Neural cell (in vitro differentiated cells): Measurements from ENCODE around the gene SCN10A. TPM values are rescaled to one million over a fixed set of nuclear protein-coding genes. Genes with fewer than 3 reads are reported as not detected.

Source experiments
- H2AFZ ChIP-seq: fragments of 200-600, 300-800 bp; sonication (generic), shearing (Covaris generic); 2 replicates; pipeline ENCODE4 v1.6.0; 2014; ENCODE audit warnings: low read depth, mild to moderate bottlenecking, antibody characterized with exemption, low read length, moderate library complexity
- H3F3A ChIP-seq: fragments of 200-600 bp; shearing (Covaris generic); 2 replicates; pipeline ENCODE4 v1.6.1; 2016; ENCODE audit warnings: mild to moderate bottlenecking, moderate library complexity, mixed read lengths, antibody characterized with exemption, low read length; ENCODE audit not compliant: insufficient read depth, poor library complexity, severe bottlenecking
- H3K27ac ChIP-seq: fragments of 200-600, 300-800 bp; sonication (generic), shearing (Covaris generic); 2 replicates; pipeline ENCODE4 v1.5.1; 2014; ENCODE audit warnings: mild to moderate bottlenecking, low read length, moderate library complexity
- H3K27me3 ChIP-seq: fragments of 300-800, 200-600 bp; sonication (generic), shearing (Covaris generic); 2 replicates; pipeline ENCODE4 v1.6.0; 2014; ENCODE audit warnings: mild to moderate bottlenecking, low read depth, low read length, moderate library complexity; ENCODE audit not compliant: insufficient read depth
- H3K36me3 ChIP-seq: fragments of 300-800, 200-600 bp; sonication (generic), shearing (Covaris generic); 2 replicates; pipeline ENCODE4 v1.5.1; 2014; ENCODE audit warnings: mild to moderate bottlenecking, antibody characterized with exemption, low read length, moderate library complexity; ENCODE audit not compliant: insufficient read depth
- H3K4me2 ChIP-seq: fragments of 300-800, 200-600 bp; sonication (generic), shearing (Covaris generic); 2 replicates; pipeline ENCODE4 v1.6.0; 2014; ENCODE audit warnings: mild to moderate bottlenecking, low read length
- H3K4me3 ChIP-seq: fragments of 300-800, 200-600 bp; sonication (generic), shearing (Covaris generic); 2 replicates; pipeline ENCODE4 v1.5.1; 2014; ENCODE audit warnings: mild to moderate bottlenecking, low read length, moderate library complexity
- H3K79me2 ChIP-seq: fragments of 200-600 bp; shearing (Covaris generic); replicated peaks from 2 replicates; pipeline ENCODE4 v1.6.0; 2014; ENCODE audit warnings: mild to moderate bottlenecking, low read length, moderate library complexity; ENCODE audit not compliant: insufficient read depth
- H3K9ac ChIP-seq: fragments of 300-800, 200-600 bp; sonication (generic), shearing (Covaris generic); 2 replicates; pipeline ENCODE4 v1.6.1; 2016; ENCODE audit warnings: mild to moderate bottlenecking, low read length, mixed read lengths
- H3K9me2 ChIP-seq: fragments of 200-600 bp; shearing (Covaris generic); 2 replicates; pipeline ENCODE4 v1.6.1; 2016; ENCODE audit warnings: mild to moderate bottlenecking, low read length, mixed read lengths; ENCODE audit not compliant: insufficient read depth
- H3K9me3 ChIP-seq: fragments of 200-600, 300-800 bp; sonication (generic), shearing (Covaris generic); 2 replicates; pipeline ENCODE4 v1.6.1; 2016; ENCODE audit warnings: mild to moderate bottlenecking, mixed run types, low read length, moderate library complexity, mixed read lengths
- H4K20me1 ChIP-seq: fragments of 200-600 bp; shearing (Covaris generic); 2 replicates; pipeline ENCODE4 v1.6.1; 2016; ENCODE audit warnings: mild to moderate bottlenecking, mixed run types; ENCODE audit not compliant: insufficient read depth
- CTCF ChIP-seq: fragments of 450-650 bp; IDR thresholded peaks from 2 replicates; pipeline ENCODE4 v1.5.1; 2014; ENCODE audit warnings: antibody characterized with exemption, mild to moderate bottlenecking, moderate library complexity; ENCODE audit not compliant: poor library complexity, severe bottlenecking
- EP300 ChIP-seq: fragments of 450-650 bp; conservative IDR thresholded peaks from 2 replicates; pipeline ENCODE4 v1.6.1; 2014; ENCODE audit warnings: antibody characterized with exemption, mild to moderate bottlenecking, moderate library complexity; ENCODE audit not compliant: poor library complexity, severe bottlenecking
- EZH2 ChIP-seq: fragments of 200-600, 300-800 bp; shearing (Covaris generic), sonication (generic); IDR thresholded peaks from 2 replicates; pipeline ENCODE4 v1.6.1; 2014; ENCODE audit warnings: antibody characterized with exemption, low read length, borderline replicate concordance, mild to moderate bottlenecking; ENCODE audit not compliant: insufficient read depth, poor library complexity, severe bottlenecking
- MXI1 ChIP-seq: fragments of 450-650 bp; conservative IDR thresholded peaks from 2 replicates; pipeline ENCODE4 v1.6.1; 2014; ENCODE audit warnings: antibody characterized with exemption, mild to moderate bottlenecking; ENCODE audit not compliant: poor library complexity, severe bottlenecking
- POLR2AphosphoS5 ChIP-seq: IDR thresholded peaks from 2 replicates; pipeline ENCODE4 v1.6.1; 2012
- RAD21 ChIP-seq: fragments of 450-650 bp; conservative IDR thresholded peaks from 2 replicates; pipeline ENCODE4 v1.6.1; 2014; ENCODE audit warnings: antibody characterized with exemption, mild to moderate bottlenecking, moderate library complexity
- REST ChIP-seq: IDR thresholded peaks from 2 replicates; pipeline ENCODE4 v1.6.1; 2012; ENCODE audit warnings: borderline replicate concordance
- SMC3 ChIP-seq: fragments of 450-650 bp; conservative IDR thresholded peaks from 2 replicates; pipeline ENCODE4 v1.6.1; 2014; ENCODE audit warnings: antibody characterized with exemption, mild to moderate bottlenecking, moderate library complexity; ENCODE audit not compliant: poor library complexity
- TAF1 ChIP-seq: IDR thresholded peaks from 2 replicates; pipeline ENCODE4 v1.6.1; 2012; ENCODE audit warnings: low read depth
- polyA plus RNA-seq: library from polyadenylated mRNA; depleted of rRNA; stranded (reverse); fragments of >200 nt; gene quantifications from 2 replicates; pipeline ENCODE4 v1.2.3, GENCODE V29; 2014

Gene SCN10A
- polyA plus RNA-seq, 1 donor from 2014 or later = not detected

GRCh38 chr3:38647217-38647970 lies 168.6 kb downstream of the SCN10A start:
- H3F3A ChIP-seq = no peaks in the 10 kb centered on the region
- no peak overlapping the region for H2AFZ ChIP-seq
- H3K27ac ChIP-seq = no peak overlapping the region
- H3K9me2 ChIP-seq = no peaks in the 10 kb centered on the region
- H4K20me1 ChIP-seq = no peaks in the 10 kb centered on the region
- H3K9ac ChIP-seq = no peak overlapping the region
- H3K4me3 ChIP-seq = no peak overlapping the region
- no peaks in the 10 kb centered on the region for H3K79me2 ChIP-seq
- TF ChIP-seq REST (no peak), CTCF (no peak), RAD21 (no peak), EZH2 (no peak), MXI1 (no peak), SMC3 (no peak), TAF1 (no peak), EP300 (no peak), POLR2AphosphoS5 (no peak)
- H3K36me3 ChIP-seq = no peaks in the 10 kb centered on the region
- H3K27me3 ChIP-seq = peaks cover 28% of the 10 kb centered on the region
- no peaks in the 10 kb centered on the region for H3K9me3 ChIP-seq
- no peak overlapping the region for H3K4me2 ChIP-seq

Other genes starting within 250 kb of the SCN10A start
- gene SCN5A, start 166.5 kb downstream of the SCN10A start, polyA plus RNA-seq = 0.24 TPM in 1 of 2 replicates, not detected in the other
- gene SCN11A, start 235.7 kb upstream of the SCN10A start, polyA plus RNA-seq = 2.2 and 2.8 TPM in 2 replicates
- 87.1 and 111 TPM in 2 replicates for gene WDR48, start 235.8 kb upstream of the SCN10A start, polyA plus RNA-seq